ENCODE data around the gene SULF2.

DNA sequence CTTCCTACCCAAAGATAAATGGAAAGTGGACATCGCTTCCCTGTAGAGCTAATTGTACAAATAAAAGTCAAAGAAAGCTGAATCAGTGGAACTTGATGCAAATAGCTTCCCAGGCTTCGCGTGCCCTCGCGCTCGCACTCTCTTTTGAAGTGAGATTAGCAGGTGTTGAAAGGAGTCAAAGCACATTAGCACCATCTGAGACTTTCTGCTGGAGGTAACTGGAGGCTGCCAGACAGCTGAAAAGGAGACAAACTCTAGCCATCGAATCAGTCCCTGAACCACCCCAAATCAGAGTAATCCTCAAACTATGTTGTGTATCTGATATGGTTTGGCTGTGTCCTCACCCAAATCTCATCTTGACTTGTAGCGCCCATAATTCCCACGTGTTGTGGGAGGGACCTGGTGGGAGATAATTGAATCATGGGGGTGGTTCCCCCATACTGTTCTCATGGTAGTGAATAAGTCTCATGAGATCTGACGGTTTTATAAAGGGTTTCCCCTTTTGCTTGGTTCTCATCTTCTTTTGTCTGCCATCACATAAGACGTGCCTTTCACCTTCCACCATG, 23.7 kb downstream of the SULF2 start:
- TF ChIP-seq, protein P1, sequence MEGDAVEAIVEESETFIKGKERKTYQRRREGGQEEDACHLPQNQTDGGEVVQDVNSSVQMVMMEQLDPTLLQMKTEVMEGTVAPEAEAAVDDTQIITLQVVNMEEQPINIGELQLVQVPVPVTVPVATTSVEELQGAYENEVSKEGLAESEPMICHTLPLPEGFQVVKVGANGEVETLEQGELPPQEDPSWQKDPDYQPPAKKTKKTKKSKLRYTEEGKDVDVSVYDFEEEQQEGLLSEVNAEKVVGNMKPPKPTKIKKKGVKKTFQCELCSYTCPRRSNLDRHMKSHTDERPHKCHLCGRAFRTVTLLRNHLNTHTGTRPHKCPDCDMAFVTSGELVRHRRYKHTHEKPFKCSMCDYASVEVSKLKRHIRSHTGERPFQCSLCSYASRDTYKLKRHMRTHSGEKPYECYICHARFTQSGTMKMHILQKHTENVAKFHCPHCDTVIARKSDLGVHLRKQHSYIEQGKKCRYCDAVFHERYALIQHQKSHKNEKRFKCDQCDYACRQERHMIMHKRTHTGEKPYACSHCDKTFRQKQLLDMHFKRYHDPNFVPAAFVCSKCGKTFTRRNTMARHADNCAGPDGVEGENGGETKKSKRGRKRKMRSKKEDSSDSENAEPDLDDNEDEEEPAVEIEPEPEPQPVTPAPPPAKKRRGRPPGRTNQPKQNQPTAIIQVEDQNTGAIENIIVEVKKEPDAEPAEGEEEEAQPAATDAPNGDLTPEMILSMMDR (IDR thresholded peaks at IDR 0.05; ENCODE audit: low read depth, low read length, missing input control), result no peak
- TF ChIP-seq, protein P2, sequence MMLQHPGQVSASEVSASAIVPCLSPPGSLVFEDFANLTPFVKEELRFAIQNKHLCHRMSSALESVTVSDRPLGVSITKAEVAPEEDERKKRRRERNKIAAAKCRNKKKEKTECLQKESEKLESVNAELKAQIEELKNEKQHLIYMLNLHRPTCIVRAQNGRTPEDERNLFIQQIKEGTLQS (IDR thresholded peaks at IDR 0.05), result no peak
- TF ChIP-seq TAF1 (conservative IDR thresholded peaks at IDR 0.05) (no peak), GABPA (IDR thresholded peaks at IDR 0.05 in 1 of 2, conservative IDR thresholded peaks at IDR 0.05 in 1 of 2) (no peak)
